ENCODE data around the gene LKAAEAR1. TPM values are rescaled to one million over a fixed set of nuclear protein-coding genes. Genes with fewer than 3 reads are reported as not detected.

LKAAEAR1 gene
- total RNA-seq, 1 donor from 2014 or later, result not detected

DNA sequence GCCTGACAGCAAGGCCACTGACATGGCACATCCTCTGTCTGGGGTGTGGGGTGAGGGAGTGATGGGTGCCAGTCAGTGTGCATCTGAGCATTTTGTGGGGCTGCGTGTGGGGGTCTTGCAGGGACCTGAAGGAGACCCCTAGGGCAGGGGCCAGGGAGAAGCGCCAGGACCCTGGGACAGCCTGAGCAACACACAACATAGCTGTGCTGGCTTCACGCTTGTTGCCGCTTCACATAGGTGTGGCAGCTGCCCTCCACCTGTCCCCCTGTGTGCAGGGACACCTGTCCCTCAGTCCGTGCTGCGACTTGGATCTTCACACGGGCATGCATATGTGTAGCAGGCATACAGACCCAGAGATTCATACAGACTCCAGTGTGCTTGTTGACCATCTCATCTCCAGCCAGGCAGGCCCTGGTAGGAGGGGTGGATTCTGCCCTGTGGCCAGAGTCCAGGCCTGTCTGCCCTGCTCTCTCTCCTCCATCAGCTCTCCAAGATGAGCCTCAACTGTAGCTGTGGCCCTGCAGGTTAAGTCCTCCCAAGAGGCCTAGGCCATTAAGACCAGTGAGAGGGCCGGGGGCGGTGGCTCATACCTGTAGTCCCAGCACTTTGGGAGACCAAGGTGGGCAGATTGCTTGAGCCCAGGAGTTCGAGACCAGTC lies 26.3 kb upstream of the LKAAEAR1 start:
- H3K9me3 Mint-ChIP-seq (ENCODE audit: unreplicated experiment), result no peaks in the 10 kb centered on the region
- H3K27me3 Mint-ChIP-seq (ENCODE audit: unreplicated experiment), result peaks cover 4% of the 10 kb centered on the region
- no peak overlapping the region for H3K27ac Mint-ChIP-seq (ENCODE audit: unreplicated experiment)
- H3K4me1 Mint-ChIP-seq (ENCODE audit: unreplicated experiment), result no peaks in the 10 kb centered on the region
- no peak for TF ChIP-seq CTCF (IDR thresholded peaks at IDR 0.05; ENCODE audit: unreplicated experiment)
- DNase-seq (ENCODE audit: low spot score), result no peak
- no peak overlapping the region for H3K4me3 Mint-ChIP-seq (ENCODE audit: unreplicated experiment)
- no peaks in the 10 kb centered on the region for H3K36me3 Mint-ChIP-seq (ENCODE audit: low read depth, unreplicated experiment)

GRCh38 chr20:64109831-64110391 lies 25.7 kb upstream of the LKAAEAR1 start:
- TF ChIP-seq CTCF (IDR thresholded peaks at IDR 0.05; ENCODE audit: unreplicated experiment), result no peak
- Mint-ChIP-seq H3K9me3 (ENCODE audit: unreplicated experiment) (no peaks in the 10 kb centered on the region), H3K4me3 (ENCODE audit: unreplicated experiment) (no peak overlapping the region), H3K27ac (ENCODE audit: unreplicated experiment) (no peak overlapping the region), H3K4me1 (ENCODE audit: unreplicated experiment) (no peaks in the 10 kb centered on the region), H3K27me3 (ENCODE audit: unreplicated experiment) (peaks cover 4% of the 10 kb centered on the region), H3K36me3 (ENCODE audit: low read depth, unreplicated experiment) (no peaks in the 10 kb centered on the region)
- DNase-seq (ENCODE audit: low spot score), result no peak

DNA sequence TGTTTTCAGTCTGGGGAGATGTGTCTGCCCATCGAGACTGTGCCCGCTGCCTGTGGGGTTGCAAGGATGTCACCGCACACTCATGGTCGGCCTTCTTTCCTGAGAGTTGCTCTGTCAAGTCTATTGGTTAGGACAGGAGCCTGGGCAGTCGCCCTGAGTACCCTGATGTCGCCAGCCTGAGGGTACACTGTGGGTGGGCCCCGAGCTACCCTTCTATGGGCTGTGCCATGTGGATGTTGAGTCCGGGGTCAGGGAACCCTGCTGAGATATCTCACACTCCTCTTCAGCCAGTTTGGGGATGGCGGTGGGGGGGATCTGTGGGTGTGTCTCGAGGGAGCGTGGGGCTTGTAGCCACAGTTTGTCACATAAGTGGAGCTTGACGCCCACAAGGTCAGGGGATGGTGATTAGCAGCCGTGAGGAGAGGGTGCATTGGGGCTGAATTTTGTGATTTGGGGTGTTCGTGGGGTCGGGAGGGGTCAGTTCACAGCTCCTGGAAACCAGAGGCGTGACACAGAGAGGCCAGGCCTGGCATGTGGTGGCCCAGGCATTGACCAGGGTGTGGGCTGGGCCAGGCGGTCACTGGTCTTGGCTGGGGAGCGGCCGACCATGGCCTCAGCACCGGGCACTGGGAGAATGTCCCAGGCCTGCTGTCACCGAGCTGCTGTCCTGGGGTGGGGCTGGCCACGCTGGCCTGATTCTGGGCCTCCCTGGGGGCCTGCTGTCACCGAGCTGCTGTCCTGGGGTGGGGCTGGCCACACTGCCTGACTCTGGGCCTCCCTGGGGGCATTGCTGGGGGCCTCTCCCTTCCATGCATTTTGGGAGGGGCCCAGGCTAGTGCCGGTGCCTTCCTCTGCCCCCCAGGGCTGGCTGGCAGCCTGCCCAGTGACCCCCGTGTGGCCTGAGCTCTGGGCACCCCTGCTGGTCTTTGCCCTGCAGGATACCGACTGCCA lies 24.8 kb upstream of the LKAAEAR1 start:
- DNase-seq (ENCODE audit: low spot score), result no peak

GRCh38 chr20:64107736-64108457 lies 23.7 kb upstream of the LKAAEAR1 start:
- no peak overlapping the region for H3K4me3 Mint-ChIP-seq (ENCODE audit: unreplicated experiment)
- TF ChIP-seq CTCF (IDR thresholded peaks at IDR 0.05; ENCODE audit: unreplicated experiment), result no peak
- H3K27ac Mint-ChIP-seq (ENCODE audit: unreplicated experiment), result no peak overlapping the region
- H3K36me3 Mint-ChIP-seq (ENCODE audit: low read depth, unreplicated experiment), result no peaks in the 10 kb centered on the region
- H3K9me3 Mint-ChIP-seq (ENCODE audit: unreplicated experiment), result no peaks in the 10 kb centered on the region
- H3K4me1 Mint-ChIP-seq (ENCODE audit: unreplicated experiment), result no peaks in the 10 kb centered on the region
- DNase-seq (ENCODE audit: low spot score), result no peak
- peaks cover 7% of the 10 kb centered on the region for H3K27me3 Mint-ChIP-seq (ENCODE audit: unreplicated experiment)

More for the DNA sequence above, 24.8 kb upstream of the LKAAEAR1 start:
- Mint-ChIP-seq H3K27ac (ENCODE audit: unreplicated experiment) (no peak overlapping the region), H3K9me3 (ENCODE audit: unreplicated experiment) (no peaks in the 10 kb centered on the region), H3K4me1 (ENCODE audit: unreplicated experiment) (no peaks in the 10 kb centered on the region), H3K4me3 (ENCODE audit: unreplicated experiment) (no peak overlapping the region), H3K27me3 (ENCODE audit: unreplicated experiment) (peaks cover 4% of the 10 kb centered on the region), H3K36me3 (ENCODE audit: low read depth, unreplicated experiment) (no peaks in the 10 kb centered on the region)
- TF ChIP-seq CTCF (IDR thresholded peaks at IDR 0.05; ENCODE audit: unreplicated experiment), result no peak
